A549 (cell line): ENCODE measurements around the gene DNAJB6.

ENCODE experiments used
- CBX2 ChIP-seq: fragments of 200-600 bp; sonication (generic); IDR thresholded peaks from 2 replicates; pipeline ENCODE4 v1.6.1; 2016; ENCODE audit warnings: low read depth, mild to moderate bottlenecking, borderline replicate concordance
- MAZ ChIP-seq: fragments of 150-350 bp; IDR thresholded peaks from 2 replicates; pipeline ENCODE4 v1.6.1; 2014; ENCODE audit warnings: antibody characterized with exemption, low read depth, low read length, borderline replicate concordance
- POLR2A ChIP-seq: IDR thresholded peaks from 2 replicates; pipeline ENCODE4 v1.6.1; 2012; ENCODE audit warnings: mild to moderate bottlenecking, low read length
- SREBF2 ChIP-seq: fragments of 450-650 bp; IDR thresholded peaks from 2 replicates; pipeline ENCODE4 v1.6.1; 2014; ENCODE audit warnings: mild to moderate bottlenecking, moderate library complexity
- TP53 ChIP-seq: fragments of 250-450 bp; sonication (Bioruptor Pico); IDR thresholded peaks from 2 replicates; pipeline ENCODE4 v1.5.0; 2021; ENCODE audit warnings: mild to moderate bottlenecking, moderate library complexity
- TF ChIP-seq, protein P1 (sequence below): fragments of >200 bp; sonication (Bioruptor Twin); formaldehyde crosslinking; IDR thresholded peaks from 3 replicates; pipeline ENCODE4 v1.5.1; 2016
- TF ChIP-seq, protein P2 (sequence below): IDR thresholded peaks from 2 replicates; pipeline ENCODE4 v1.6.1; 2012; ENCODE audit warnings: low read depth, borderline replicate concordance

DNA sequence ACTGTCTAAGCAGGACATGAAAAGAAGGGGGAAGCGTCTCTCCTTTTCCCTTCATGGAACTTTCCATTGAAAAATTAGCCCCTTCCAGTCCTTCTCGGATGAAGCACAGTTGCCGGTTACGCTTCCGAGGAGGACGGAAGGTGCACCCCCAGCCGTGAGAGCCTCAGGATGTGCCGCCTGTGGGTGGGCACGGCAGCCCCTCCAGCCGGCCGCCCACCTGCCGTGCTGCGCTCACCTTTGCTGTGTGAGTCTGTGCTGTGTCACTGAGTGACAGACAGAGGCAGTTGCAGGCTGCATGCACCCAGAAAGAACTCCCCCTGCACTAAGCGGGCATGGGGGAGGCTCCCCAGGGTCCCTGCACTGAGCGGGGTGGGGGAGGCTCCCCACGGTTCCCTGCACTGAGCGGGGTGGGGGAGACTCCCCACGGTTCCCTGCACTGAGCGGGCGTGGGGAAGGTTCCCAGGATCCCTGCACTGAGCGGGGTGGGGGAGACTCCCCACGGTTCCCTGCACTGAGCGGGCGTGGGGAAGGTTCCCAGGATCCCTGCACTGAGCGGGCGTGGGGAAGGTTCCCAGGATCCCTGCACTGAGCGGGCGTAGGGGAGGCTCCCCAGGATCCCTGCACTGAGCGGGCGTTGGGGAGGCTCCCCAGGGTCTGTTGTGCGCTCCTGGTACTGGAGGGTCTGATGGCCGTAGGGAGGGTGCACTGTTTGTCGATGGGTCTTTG is 74.2 kb downstream of the DNAJB6 start:
- TF ChIP-seq POLR2A (no peak), SREBF2 (no peak), CBX2 (no peak), MAZ (no peak), TP53 (no peak)
- TF ChIP-seq, protein P1, sequence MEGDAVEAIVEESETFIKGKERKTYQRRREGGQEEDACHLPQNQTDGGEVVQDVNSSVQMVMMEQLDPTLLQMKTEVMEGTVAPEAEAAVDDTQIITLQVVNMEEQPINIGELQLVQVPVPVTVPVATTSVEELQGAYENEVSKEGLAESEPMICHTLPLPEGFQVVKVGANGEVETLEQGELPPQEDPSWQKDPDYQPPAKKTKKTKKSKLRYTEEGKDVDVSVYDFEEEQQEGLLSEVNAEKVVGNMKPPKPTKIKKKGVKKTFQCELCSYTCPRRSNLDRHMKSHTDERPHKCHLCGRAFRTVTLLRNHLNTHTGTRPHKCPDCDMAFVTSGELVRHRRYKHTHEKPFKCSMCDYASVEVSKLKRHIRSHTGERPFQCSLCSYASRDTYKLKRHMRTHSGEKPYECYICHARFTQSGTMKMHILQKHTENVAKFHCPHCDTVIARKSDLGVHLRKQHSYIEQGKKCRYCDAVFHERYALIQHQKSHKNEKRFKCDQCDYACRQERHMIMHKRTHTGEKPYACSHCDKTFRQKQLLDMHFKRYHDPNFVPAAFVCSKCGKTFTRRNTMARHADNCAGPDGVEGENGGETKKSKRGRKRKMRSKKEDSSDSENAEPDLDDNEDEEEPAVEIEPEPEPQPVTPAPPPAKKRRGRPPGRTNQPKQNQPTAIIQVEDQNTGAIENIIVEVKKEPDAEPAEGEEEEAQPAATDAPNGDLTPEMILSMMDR, result no peak
- TF ChIP-seq, protein P2, sequence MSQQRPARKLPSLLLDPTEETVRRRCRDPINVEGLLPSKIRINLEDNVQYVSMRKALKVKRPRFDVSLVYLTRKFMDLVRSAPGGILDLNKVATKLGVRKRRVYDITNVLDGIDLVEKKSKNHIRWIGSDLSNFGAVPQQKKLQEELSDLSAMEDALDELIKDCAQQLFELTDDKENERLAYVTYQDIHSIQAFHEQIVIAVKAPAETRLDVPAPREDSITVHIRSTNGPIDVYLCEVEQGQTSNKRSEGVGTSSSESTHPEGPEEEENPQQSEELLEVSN, result no peak
